ENCODE measurements around the gene TOB1.
A peak's percentile ranks its signal among the peaks of the same experiment; 100 is the strongest.

The TOB1 gene

DNA sequence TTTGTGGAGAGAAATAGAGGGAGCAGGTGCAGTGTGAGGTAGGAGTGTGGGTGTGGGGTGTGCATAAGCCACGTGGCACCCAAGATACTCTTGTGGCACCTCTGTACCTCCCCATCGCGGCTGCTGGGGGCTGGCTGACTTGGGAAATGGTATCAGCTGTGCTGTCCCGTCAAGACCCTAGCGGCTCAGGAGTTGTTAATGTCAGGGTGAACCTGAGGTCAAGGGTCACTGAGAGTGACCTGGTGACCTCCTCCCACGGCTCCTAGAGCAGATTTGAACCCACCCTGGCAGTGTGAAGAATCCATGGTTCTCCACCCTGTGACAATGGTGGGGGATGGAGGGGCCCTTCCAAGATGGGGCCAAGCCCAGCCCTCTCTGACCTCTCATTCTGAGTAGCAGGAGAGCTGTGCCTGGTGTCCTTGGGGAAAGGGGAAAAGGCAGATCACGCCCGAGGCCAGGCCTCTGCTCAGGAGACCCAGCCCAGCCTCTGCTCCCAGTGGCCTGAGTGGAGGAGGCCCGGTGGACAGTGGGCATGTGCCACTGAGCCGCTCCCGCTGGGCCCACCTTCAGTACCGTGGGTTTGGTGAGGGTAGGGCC is 33.8 kb downstream of the TOB1 start:
- DNase-seq (ENCODE audit: low spot score): no peak

- DNase-seq (ENCODE audit: low spot score): no peak
Observed at GRCh38 chr17:50831471-50831928, 34.7 kb downstream of the TOB1 start.

- no peak for DNase-seq (ENCODE audit: low spot score)
Observed at GRCh38 chr17:50830994-50831393, 35.2 kb downstream of the TOB1 start.

GRCh38 chr17:50830352-50830751 is 35.8 kb downstream of the TOB1 start:
- DNase-seq (ENCODE audit: low spot score): no peak

DNA sequence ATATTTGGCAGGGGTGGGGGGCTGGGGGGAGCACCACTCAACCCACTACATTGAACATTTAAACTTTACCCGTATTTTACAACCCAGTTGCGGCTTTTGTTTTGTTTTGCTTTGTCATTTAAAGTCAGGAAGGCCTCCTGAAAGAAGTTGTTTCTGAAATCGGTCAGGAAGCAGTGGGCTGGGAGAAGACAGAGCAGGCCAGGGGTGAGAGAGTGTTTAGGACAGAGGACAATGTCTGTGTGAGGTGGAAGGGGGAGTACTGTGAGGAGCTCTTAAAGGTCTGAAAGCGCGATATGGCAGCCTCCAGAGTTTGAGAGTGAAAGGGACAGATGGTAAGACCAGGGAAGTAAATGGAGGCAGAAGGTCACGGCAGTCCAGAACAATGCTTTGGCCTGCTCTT is 36.8 kb downstream of the TOB1 start:
- no peak for DNase-seq (ENCODE audit: low spot score)

GRCh38 chr17:50828508-50829170 is 37.5 kb downstream of the TOB1 start:
- DNase-seq (ENCODE audit: low spot score): no peak

DNA sequence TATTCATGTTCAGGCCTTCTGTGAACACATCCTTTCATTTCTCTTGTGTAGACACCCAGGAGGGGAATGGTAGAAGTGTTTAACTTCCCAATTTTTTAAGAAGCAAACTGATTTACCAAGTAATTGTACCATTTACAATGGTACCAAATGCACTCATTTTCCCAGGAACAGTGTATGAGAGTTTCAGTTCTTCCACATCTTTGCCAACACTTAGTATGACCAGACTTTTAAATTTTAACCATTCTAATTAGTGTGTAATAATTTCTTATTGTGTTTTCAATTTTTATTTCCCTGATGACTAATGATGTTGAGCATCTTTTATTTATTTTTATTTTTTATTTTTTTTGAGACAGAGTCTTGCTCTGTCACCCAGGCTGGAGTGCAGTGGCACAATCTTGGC is 41.0 kb downstream of the TOB1 start:
- no peak for DNase-seq (ENCODE audit: low spot score)

DNA sequence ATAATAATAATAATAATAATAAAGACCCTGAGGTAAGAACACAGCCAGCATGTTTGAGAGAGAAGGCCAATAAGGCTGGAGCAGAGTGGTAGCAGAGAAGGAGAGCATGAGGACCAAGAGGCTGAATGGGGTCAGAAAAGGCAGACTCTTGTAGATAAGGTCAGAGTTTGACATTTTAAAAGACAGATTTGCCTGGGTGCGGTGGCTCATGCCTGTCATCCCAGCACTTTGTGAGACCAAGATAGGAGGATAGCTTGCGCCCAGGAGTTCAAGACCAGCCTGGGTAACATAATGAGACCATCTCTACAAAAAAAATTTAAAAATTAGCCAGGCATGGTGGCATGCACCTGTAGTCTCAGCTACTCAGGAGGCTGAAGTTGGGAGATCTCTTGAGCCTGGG is 41.7 kb downstream of the TOB1 start:
- no peak for DNase-seq (ENCODE audit: low spot score)

DNA sequence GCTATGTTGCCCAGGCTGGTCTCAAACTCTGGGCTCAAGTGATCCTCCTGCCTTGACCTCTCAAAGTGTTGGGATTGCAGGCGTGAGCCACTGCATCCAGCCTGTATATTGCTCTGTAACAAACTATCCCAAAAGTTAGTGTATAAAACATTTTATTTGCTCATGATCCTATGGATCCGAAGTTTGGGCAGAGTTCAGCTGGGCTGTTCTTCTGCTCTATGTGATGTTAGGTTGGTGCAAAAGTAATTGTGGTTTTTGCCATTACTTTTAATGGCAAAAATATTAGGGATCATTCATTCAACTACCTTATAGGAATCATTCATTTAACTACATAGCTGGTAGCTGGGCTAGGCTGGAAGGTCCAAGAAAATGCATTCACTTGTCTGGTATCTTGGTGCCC is 43.6 kb downstream of the TOB1 start:
- no peak for DNase-seq (ENCODE audit: low spot score)

GRCh38 chr17:50820651-50821050 is 45.5 kb downstream of the TOB1 start:
- DNase-seq (ENCODE audit: low spot score): no peak

DNA sequence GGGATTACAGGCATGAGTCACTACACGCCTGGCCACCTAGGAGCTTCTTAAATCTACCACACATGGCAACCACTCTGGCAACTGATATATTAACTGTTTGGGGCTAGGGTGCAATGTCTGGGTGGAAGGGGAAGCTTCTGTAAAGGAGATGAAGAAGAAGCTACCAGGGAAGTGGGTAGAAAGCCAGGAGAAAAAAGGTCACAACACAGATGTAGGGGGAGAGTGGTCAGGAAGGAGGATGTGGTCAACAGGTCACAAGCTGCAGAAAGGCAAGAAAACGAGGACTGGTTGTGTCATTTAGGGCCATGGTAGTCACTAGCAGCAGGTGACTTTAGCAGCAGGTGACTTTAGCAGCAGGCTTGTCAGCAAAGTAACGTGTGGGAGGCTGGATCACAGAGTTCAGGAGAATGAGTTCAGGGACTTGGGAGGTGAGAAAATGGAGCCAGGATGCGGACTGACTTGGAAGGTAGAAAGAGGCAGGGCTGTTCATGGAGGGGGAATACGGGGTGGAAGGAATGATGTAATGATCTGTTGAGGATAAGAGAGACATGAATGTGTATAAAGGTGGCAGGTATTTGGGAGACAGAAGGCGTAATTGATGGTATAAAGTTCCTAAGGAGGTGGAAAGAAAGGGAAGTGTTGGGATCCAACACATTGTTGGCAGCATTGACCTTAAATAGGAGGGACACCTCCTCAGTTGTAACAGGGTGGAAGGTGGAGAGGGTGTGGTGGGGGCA is 47.1 kb downstream of the TOB1 start:
- no peak for DNase-seq (ENCODE audit: low spot score)

DNA sequence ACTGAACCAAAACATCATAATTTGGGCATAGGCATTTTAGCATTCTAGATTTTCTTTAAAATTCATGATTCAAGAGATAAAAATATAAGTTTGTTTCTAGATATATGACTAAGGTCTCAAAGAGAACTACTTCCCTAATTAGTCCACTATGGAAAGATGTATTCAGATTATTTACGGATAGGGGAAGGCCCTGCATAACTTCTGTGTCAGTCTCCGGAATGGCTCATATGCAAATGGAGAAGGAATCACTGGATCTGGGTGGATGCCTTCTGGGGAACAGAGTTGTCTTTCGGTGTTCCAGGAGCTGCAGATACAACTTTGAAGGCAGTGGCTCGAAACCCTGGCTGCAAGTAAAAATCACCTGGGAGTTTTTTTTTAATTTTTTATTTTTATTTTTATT is 47.9 kb downstream of the TOB1 start:
- DNase-seq (ENCODE audit: low spot score): no peak

DNA sequence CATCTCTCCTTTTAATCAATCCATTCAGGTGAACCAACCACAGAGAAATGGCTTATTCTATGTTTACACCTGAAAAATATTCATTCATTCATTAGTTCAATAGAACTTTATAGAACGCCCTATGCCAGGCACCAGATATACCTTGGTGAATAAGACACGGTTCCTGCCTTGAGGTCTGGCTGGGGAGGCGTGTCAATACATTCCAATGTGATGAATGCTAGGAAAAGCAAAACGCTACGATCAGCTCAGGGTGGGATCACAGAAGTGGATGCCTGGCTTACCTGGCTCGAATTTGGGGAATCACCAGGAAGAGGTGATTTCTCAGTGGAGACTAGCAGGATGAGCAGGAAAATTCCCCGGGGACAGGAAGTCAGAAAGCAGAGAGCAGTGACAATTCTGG is 48.3 kb downstream of the TOB1 start:
- DNase-seq (ENCODE audit: low spot score): no peak

DNA sequence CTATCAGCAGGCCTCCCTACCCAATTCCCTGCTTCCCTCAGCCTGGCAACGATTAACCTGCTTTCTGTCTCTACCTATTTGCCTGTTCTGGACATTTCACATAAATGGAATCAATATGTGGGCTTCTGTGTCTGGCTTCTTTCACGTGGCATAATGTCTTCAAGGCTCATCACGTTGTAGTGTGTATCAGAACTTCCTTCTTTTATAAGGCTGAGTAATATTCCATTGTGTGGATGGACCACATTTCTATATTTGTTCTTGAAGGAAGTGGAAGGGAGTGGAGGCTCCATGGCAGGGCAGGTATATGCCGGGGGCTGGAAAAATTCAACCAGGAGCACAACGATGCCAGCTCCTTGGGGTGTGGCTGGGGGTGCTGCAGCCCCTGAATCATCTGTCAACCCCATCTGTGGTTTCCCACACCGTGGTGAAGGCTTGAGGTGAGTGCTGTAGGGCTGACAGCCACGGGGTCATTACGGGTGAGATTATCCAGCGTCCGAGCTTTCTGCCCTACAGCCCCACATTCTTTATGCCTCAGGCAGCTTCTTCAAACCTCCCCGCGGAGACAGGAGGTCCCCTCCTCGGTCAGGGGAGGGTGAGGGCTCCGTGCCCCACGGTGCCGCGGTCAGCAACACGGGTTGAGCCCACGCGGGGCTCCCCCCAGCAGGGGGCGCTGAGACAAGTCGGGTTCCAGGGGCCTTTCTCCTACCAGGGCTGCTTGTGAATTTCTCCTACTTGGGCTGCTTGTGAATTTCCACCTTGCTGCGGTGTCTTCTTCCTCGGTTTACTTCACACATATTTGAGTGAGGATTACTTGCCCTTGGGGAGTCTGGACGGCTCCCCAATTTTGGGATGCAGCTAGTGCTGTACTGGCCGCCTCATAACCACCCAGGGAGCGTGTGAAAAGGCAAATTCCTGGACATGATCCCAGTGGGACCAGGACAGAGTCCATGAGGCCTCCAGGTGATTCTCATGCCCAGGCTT is 49.1 kb downstream of the TOB1 start:
- peak; percentile 59 for DNase-seq (ENCODE audit: low spot score)

- DNase-seq (ENCODE audit: low spot score): no peak
Observed at GRCh38 chr17:50816271-50816670, 49.9 kb downstream of the TOB1 start.

GRCh38 chr17:50815400-50815799 is 50.8 kb downstream of the TOB1 start:
- DNase-seq (ENCODE audit: low spot score): no peak

- no peak for DNase-seq (ENCODE audit: low spot score)
Observed at GRCh38 chr17:50813583-50813982, 52.6 kb downstream of the TOB1 start.
